ENCODE measurements around the gene SFMBT2. TPM values are rescaled to one million over a fixed set of nuclear protein-coding genes. Genes with fewer than 3 reads are reported as not detected.

Gene SFMBT2
- total RNA-seq, 4 donors from 2014 or later, result 7.6 to 15.4 (median 10.8) TPM

DNA sequence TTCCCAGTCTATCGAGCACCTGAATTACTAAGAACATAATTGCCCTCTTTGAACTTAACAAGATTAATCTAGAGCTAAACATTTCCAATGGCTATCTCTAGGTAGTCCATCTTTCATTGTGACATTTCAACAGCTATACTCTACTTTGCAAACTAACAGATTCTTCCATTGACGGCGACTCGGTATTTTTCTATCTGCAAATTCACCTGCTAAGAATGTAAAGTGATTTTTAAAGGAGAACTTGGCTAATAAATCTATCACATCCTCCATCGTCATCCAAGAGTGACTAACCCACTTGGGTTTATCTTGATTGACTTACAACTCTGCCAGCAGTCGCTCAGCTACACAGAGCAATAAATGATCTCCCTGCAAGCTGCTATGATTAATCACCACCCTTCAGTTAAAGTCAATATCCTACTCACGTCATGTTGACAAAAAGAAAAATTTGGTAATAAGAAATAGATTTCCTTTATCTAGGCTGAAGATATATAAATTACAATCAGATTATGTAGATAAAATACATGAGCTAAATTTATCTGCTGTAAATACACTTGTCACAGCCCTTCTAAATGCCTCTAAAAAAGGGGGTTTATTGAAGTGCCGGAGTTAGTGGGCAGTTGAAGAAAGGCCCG is 99.5 kb downstream of the SFMBT2 start:
- intact Hi-C loops (cut with DNase I), result no loop called here
- Histone ChIP-seq H3K4me3 (no peak overlapping the region), H3K4me1 (peaks cover 0 to 6% (median 4%) of the 10 kb centered on the region in 4 donors), H3K9me3 (peaks cover 0 to 5% (median 0%) of the 10 kb centered on the region in 4 donors), H3K27ac (replicated peaks in 1 of 4) (no peak overlapping the region), H3K36me3 (peaks cover 0 to 3% (median 0%) of the 10 kb centered on the region in 4 donors), H3K27me3 (no peaks in the 10 kb centered on the region)
- 78% methylated on average over 9 of the region's 9 CpGs for WGBS
- TF ChIP-seq POLR2A (IDR thresholded peaks at IDR 0.05; ENCODE audit: low read depth) (no peak), CTCF (IDR thresholded peaks at IDR 0.05) (no peak), POLR2AphosphoS5 (IDR thresholded peaks at IDR 0.05) (no peak), EP300 (IDR thresholded peaks at IDR 0.05) (no peak)
- no peak for DNase-seq (ENCODE audit: extremely low spot score)

GRCh38 chr10:7310076-7310475 is 100.8 kb downstream of the SFMBT2 start:
- 96% methylated on average over 8 of the region's 8 CpGs for WGBS
- H3K4me1 ChIP-seq, result peaks cover 0 to 14% (median 12%) of the 10 kb centered on the region in 4 donors
- peaks cover 0 to 5% (median 0%) of the 10 kb centered on the region in 4 donors for H3K9me3 ChIP-seq
- intact Hi-C loops (cut with DNase I), result no loop called here
- H3K4me3 ChIP-seq, result no peak overlapping the region
- peak; percentile 64 for DNase-seq (ENCODE audit: extremely low spot score)
- no peaks in the 10 kb centered on the region for H3K27me3 ChIP-seq
- TF ChIP-seq POLR2AphosphoS5 (IDR thresholded peaks at IDR 0.05), result no peak
- no peak for TF ChIP-seq POLR2A (IDR thresholded peaks at IDR 0.05; ENCODE audit: low read depth)
- TF ChIP-seq CTCF (IDR thresholded peaks at IDR 0.05), result no peak
- no peak for TF ChIP-seq EP300 (IDR thresholded peaks at IDR 0.05)
- H3K27ac ChIP-seq (replicated peaks in 1 of 4), result no peak overlapping the region
- H3K36me3 ChIP-seq, result peaks cover 0 to 3% (median 0%) of the 10 kb centered on the region in 4 donors

GRCh38 chr10:7308826-7309225 is 102.0 kb downstream of the SFMBT2 start:
- Histone ChIP-seq H3K27me3 (no peaks in the 10 kb centered on the region), H3K27ac (replicated peaks in 1 of 4) (no peak overlapping the region), H3K36me3 (peaks cover 0 to 3% (median 0%) of the 10 kb centered on the region in 4 donors), H3K4me1 (peaks cover 0 to 19% (median 16%) of the 10 kb centered on the region in 4 donors), H3K4me3 (no peak overlapping the region), H3K9me3 (peaks cover 0 to 5% (median 0%) of the 10 kb centered on the region in 4 donors)
- intact Hi-C loops (cut with DNase I), result no loop called here
- no peak for DNase-seq (ENCODE audit: extremely low spot score)
- 98% methylated on average over 7 of the region's 7 CpGs for WGBS
- TF ChIP-seq POLR2AphosphoS5 (IDR thresholded peaks at IDR 0.05), result no peak
- no peak for TF ChIP-seq POLR2A (IDR thresholded peaks at IDR 0.05; ENCODE audit: low read depth)
- TF ChIP-seq CTCF (IDR thresholded peaks at IDR 0.05), result no peak
- no peak for TF ChIP-seq EP300 (IDR thresholded peaks at IDR 0.05)

GRCh38 chr10:7306616-7307015 is 104.2 kb downstream of the SFMBT2 start:
- peaks cover 0 to 5% (median 0%) of the 10 kb centered on the region in 4 donors for H3K9me3 ChIP-seq
- H3K27ac ChIP-seq (replicated peaks in 1 of 4), result no peak overlapping the region
- no peak overlapping the region for H3K4me3 ChIP-seq
- no peak for TF ChIP-seq EP300 (IDR thresholded peaks at IDR 0.05)
- TF ChIP-seq CTCF (IDR thresholded peaks at IDR 0.05), result no peak
- TF ChIP-seq POLR2A (IDR thresholded peaks at IDR 0.05; ENCODE audit: low read depth), result no peak
- intact Hi-C loops (cut with DNase I), result no loop called here
- H3K36me3 ChIP-seq, result peaks cover 0 to 3% (median 0%) of the 10 kb centered on the region in 4 donors
- H3K4me1 ChIP-seq, result peaks cover 7 to 36% (median 34%) of the 10 kb centered on the region in 4 donors
- no peaks in the 10 kb centered on the region for H3K27me3 ChIP-seq
- DNase-seq (ENCODE audit: extremely low spot score), result no peak

All from esophagus muscularis mucosa (tissue), 4 donors.